ENCODE measurements around the gene NUDT2.
"Not testable (repeated sequence)": the region's sequence is repeated elsewhere in the genome, so short reads cannot be mapped to it uniquely, and the experiment has no call there.

The NUDT2 gene

DNA sequence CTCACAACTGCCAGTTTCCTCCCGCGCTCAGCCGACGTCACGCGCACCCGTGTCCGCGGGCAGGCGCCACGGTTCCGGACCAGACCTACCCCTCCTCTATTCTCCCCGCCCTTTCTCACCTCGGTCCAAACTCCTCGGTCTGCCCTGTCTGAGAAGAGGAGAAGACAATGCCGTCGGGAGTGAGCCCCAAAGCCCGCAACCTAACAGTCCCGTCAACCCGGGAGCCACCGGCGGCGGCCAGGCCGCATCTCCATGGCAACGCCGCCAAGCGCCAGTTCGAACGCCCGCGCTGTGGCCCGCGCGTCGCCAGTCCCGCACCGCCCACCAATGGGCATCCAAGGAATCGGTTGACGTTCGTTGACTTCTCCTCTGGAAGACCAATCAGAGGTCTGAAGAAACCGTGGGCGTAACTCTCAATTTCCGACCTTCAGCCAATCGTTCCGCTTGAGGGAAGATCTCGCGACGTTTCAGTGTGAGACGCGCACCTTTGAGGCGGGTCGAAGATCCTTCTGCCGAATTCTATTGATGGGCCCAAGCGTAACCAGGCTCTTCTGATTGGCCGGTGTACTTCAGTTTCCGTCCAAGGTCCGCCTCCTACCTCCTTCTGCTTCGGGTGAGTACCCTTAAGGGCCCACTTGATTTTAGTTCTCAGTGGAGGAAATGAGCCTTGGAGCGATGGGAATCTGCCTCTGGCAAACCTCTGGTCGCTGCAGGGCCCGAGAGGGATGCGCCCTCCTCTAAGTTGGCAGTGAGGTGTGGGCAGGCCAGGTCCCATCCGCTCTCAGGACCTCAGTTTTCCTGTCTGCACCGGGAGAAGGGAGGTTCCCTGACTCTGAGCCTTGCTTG lies at the start of gene NUDT2, which contains the start of gene KIF24:
Gene NUDT2, plus strand, starts transcription at position 583 of the 846 bp plus-strand sequence. CDS start 9,471 bp downstream, outside the sequence.
Gene KIF24, minus strand, starts transcription at position 282 of the 846 bp plus-strand sequence. CDS start 17,922 bp downstream, outside the sequence.
- DNase-seq: peak; percentile 96

DNA sequence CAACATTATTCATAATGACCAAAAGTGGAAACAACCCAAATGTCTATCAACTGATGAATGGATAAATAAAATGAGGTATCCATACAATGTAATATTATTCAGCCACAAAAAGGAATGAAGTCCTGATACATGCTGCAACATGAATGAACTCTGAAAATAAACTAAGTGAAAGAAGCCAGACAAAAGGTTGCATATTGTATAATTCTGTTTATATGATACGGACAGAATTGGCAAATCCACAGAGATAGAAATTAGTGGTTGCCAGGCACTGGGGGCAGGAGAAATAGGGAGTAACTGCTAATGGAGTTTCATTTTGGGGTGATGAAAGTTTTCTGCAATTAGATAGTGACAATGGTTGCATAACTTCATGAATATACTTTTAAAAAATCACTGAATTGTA lies 47.3 kb upstream of the NUDT2 start:
- DNase-seq: no peak

DNA sequence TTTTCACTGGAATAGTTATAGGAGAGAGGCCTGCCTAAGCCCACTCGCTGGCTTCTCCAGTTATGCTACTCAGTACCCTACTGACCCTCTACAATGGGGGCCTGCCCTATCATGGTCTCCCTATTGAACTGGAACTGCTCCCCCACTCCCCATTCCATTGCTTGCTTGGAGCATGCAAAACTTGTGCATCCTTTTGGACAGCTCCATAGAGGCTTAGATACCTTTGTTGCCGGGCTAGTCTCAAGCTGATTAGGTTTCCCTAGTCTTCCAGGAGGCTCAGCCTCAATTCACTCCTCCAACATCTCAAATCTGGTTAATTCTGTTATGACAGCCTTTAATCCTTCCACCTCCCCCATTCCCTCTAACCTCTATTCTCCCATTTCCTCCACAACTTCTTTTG lies 40.2 kb upstream of the NUDT2 start:
- DNase-seq: no peak

DNA sequence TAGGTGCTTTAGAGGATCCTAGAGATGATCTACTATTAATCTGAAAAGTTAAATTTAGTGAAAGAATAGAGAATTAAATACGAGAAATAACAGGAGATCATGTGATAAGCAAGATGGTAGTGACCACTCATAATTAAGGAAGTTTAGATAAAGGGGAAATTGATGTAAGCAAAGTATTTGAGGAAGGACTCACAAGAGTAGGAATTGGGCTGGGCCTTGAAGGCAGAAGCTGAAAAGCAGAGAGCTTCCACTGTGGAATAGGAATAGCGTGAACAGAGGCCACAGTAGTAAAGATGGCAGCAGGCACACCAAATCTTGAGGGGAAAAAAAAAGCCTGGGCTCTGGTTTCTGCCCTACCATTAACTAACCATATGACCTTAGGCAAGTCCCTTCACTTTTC lies 38.3 kb upstream of the NUDT2 start:
- DNase-seq: no peak

DNA sequence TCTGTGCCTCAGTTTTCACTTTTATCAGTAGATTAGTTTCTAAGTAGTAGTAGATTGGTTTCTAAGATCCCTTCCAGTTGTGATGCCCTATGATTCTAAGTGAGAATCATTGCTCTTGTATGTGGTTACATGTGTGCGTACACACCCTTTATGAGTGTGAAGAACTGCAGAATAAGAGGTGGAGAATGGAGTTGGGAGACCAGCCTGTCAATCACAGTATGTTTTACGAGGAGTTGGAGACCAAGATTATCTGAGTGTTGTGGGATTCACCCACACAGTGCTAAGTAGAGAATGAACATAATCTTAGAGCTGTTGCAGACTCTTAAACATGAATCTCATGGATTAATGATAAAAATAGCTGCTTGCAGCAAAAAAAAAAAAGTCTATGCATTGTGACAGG lies 37.9 kb upstream of the NUDT2 start:
- no peak for DNase-seq

DNA sequence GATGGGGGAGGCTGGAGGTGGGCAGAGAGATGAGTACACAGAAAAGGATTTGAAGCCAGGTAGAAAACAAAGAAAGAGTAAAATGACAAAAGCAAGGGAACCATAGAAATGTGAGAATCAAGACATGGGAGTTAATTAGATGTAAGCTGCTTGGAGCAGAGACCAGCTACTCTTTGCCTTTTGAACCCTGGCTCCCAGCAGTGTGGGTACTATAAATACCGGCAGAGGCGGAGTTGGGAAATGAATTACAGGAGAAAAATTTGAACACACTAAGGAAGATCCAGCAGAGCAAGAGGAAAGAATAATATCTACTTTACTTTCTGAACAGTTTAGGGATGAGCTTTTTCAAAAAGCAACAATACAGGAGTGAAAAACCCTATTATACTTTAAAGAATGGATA lies 36.8 kb upstream of the NUDT2 start:
- DNase-seq: no peak

DNA sequence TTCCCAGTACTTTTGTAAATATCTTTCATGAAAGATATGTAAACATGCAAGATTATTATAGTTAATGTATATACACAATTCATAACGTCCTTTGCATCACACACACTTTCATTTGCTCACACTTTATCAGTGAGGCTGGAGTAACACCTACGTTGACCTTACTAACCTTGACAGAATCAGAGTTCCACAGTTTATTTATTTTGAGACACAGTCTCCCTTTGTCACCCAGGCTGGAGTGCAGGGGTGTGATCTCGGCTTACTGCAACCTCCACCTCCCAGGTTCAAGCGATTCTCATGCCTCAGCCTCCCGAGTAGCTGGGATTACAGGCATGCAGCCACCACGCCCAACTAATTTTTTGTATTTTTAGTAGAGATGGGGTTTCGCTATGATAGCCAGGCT lies 28.3 kb upstream of the NUDT2 start:
- not testable (repeated sequence) for DNase-seq

DNA sequence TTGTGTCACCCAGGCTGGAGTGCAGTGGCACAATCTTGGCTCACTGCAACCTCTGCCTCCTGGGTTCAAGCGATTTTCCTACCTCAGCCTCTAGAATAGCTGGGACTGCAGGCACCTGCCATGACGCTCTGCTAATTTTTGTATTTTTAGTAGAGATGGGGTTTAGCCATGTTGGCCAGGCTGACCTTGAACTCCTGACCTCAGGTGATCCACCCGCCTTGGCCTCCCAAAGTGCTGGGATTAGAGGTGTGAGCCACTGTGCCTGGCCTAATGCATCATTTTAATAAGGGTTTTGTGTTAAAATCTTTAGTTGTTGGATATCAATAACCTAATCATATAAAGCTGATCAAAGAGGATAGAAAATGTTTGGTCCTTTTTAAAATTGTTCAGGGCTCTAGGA lies 21.1 kb upstream of the NUDT2 start:
- DNase-seq: not testable (repeated sequence)

DNA sequence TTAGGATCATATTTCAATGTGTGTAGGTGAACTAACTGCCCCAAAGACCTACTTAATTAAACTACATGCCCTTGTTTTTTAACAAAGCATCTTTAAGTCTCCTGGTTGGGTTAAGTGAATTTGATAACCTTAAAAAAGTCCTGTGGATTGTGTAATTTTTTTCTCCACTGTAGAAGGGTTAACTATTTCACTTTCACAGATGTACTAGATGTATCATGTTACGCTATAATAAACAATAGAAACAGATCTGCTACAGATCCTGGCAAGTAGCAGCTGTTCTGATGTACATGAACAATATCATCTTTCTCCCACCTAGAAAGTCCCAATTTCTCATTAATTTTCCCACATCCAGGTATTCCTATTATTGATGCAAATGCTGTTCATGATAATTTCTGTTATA lies 19.2 kb upstream of the NUDT2 start:
- DNase-seq: peak; percentile 9

DNA sequence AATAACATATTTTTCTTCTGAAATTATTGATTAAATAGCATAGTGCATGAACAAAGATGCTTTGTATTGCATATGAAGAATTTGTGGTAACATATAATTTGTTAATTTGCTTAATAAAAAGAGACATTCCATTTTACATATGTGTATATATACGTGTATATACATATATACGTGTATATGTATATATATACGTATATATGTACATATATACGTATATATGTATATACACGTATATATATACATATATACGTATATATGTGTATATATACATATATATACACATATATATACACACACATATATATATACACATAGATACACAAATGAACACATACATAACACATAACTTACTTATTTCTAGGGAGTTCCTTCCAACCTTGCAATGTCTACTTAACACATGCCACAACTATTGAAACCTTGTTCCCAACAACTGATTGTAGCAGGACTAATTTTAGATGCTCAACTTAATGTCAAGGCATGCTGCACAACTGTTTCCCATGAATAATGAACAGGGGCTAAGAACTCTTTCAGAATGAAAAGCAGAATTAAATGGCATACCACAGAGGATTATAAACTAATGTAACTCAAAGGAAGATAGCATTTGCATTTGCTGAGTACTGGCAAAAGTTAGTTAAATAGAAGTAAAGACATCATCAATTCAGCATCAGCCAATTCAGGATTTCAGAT lies 17.7 kb upstream of the NUDT2 start:
- DNase-seq: no peak

DNA sequence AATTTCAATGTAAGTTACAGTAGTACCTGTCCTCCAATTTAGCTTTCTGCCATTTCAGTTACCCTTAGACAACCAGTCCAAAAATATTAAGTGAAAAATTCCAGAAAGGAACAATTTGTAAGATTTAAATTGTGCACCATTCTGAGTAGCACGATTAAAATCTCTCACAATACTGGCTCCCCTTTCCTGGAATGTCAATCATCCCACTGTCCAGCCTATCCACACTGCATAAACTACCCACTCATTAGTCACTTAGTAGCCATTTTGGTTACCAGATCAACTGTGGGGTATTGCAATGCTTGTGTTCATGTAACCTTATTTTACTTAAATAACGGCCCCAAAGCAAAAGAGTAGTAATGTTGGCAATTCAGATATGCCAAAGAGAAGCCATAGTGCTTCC lies 11.9 kb upstream of the NUDT2 start:
- DNase-seq: no peak

DNA sequence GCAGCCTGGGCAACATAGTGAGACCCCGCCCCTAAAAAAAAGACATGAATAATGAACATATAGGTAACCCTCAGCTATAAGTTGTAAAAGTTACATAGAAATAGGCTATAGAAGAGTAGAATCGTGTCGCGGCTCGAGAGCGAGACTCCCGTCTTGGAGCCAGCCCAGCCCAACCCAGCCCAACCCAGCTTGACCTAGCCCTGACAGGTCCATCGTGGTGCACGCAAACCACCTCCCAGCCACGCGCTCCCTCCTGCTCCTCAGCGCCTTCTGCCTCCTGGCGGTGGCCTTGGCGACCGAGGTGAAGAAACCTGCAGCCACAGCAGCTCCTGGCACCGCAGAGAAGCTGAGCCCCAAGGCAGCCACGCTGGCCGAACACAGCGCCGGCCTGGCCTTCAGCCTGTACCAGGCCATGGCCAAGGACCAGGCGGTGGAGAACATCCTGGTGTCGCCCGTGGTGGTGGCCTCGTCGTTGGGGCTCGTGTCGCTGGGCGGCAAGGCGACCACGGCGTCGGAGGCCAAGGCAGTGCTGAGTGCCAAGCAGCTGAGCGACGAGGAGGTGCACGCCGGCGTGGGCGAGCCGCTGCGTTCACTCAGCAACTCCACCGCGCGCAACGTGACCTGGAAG lies 11.1 kb upstream of the NUDT2 start:
- DNase-seq: no peak

DNA sequence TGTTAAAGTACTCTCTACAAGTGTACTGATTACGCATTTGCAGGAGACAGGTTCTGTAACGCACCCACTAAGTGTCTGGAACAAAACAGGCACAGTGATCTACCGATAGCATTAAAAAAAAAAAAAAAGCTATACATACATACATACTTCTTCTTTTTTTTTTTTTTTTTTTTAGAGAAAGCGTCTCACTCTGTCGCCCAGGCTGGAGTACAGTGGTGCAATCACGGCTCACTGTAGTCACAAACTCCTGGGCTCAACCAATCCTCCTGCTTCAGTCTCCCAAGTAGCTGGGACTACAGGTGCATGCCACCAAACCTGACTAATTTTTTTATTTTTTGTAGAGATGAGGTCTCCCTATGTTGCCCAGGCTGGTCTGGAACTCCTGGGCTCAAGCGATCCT lies 7.9 kb upstream of the NUDT2 start:
- no peak for DNase-seq

DNA sequence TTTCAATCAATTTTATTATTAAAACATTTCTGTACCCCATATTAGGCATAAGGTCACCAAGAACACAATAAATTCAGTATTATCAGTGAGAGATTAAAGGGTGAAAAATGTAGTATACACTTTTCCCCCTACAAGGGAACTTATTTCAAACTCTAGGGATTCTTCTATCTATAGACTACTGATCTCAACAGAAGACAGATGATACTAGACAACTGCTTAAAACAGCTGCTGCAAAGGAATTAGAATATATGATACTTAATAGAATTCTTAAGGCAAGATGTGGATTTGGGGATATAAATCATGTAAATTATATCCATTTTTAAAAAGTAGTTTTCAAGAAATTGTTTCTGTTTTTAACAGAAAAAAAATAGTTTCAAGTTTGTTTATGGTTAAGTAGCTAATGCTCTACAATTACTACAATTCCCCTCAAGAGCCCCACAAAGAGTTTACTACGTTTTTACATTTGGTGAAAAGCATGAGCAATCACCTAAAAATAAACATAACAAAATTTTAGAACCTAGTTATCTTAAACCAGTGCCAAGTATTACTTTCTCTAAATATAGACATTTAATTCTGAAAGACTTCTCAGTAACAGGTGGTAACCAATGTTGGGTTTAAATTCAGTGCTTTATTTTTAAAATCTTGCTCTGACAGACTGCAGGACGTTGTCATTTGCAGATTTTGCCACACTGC lies 6.3 kb upstream of the NUDT2 start:
- no peak for DNase-seq

DNA sequence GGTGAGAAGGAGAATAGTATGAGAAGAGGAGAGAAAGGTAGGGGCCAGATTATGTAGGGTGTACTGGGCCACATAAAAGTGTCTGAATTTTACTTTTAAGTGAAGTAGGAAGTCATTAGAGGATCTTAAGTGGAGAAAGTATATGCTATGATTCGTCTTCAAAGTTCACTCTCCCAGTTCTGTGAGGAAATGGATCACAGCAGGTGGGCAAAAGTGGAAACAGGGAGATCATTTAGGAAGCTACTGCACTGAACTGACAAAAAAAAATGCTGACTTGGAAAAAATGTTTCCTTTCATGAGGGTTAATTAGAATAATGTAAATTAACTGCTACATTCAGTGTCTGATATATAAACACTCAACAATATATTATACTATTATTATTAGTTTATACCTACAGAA lies 2.7 kb upstream of the NUDT2 start:
- DNase-seq: no peak

DNA sequence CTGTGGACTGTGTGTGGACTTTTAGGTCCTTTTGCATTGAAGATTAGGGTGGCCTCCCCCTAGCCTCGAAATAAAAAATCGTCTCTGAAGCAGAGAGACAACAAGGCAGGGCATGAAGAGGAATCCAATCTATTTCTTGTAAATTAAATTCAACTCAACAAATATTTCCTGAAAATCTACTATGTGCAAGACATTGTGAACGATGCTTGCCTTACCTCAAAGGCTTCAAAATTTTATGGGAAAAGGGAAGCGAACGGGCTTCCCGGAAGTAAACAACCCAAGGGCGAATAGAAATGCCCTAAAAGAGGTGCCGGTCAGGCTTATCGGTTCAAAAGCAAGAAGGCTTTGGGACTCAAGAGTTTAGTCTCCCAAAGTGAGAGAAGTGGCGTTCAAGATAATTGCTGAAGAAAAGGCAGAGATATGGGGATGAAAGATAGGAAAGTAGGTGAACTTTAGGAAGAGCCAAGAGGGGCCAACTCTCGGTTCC lies 826 bp upstream of the NUDT2 start:
- DNase-seq: no peak

DNA sequence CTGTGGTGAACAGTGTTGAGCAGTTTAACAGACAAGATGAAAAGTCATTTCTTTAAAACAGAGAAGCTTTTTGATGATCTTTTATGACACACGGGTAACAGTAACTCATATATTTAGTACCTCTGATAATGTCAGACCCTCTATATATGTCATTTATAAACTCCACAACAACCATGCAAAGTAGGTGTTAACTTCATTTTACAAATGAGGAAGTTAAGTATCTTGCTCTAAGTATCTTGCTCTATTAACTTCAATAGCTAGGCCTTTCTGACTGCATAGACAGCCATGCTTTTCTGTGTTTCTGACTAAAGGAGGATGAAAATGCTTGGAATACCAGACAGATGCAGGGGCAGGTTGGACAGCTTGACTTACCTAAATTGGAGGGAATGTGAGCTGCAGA lies 1.8 kb downstream of the NUDT2 start:
- DNase-seq: no peak

DNA sequence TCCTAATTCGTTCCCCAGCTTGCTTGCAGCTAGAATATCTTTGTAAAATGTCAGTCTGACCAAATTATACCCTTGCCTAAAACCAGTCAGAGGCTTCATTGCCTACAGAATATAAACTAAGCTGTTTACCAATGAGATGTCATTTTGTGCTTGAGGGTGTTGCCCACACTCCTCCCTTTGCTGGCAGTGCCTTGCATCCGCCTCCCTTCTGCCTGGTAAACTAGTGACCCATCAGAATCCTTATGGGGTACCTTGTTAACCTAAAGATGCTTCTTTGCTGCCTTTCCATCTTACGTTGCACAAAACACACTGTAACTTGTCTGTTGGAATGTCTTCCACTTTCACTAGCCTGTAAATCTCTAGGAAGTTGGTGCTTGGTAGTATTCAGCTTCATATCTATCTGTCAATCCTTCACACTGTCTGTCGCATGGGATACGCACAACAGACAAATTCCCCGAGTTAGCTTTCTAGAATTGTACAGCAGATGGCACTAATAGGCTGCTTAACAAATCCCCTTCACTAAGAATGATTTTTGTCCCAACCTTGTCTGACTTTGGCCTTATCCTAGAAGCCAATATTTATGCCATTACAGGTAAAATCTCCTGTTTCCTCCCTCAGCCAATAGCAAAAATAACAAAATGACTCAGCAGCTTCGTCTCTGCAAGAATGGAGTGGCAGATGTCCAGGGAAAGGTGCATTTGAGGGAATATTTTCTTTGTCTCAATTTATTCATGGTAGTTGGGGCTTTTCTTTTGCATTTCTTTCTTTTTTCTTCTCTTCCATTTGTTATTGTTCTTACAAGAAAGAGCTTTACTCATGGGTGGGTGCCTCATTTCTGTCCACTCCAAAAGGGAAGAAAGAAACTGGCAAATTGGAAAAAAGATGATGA lies 3.0 kb downstream of the NUDT2 start:
- DNase-seq: no peak

DNA sequence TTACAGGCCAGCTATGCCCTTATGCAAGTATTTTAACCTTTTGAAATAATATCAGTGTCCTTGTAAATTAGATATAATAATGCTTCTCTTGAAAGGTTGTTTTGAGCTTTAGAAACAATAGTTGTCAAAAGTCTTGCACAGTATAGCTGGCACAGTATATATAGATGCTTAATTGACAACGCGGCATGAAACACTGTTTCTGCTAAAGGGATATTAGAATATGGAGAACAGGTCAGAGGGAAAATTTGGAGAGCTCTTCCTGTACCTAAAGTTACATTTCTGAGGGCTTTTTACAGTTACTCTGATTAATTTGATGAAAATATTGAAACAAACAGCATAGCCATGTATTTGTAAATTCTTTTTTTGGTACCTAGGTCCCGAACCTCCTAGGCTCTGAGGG lies 4.5 kb downstream of the NUDT2 start:
- no peak for DNase-seq

DNA sequence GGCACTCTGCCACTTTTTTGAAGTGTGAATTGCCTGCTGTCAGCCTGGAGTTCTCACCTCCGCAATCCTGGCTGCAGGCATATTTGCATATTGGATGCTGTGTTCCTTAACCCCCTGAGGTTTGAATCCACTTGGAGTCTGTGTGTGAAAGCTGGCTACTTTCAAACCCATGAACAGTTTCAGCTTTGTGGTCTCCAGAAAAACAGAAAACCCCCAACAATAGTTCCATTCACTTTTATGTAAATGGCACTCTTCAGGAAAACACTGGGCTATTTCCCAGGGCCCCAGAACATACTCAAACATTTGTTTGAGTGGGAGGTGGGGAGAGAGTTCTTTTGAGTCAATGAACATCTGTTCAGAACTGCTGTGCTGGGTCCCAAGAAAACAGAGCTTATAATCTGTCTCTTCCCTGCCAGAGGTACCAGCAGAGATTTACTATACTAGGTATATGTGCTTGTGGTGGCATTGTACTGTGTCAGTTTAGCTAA lies 5.0 kb downstream of the NUDT2 start:
- DNase-seq: no peak

DNA sequence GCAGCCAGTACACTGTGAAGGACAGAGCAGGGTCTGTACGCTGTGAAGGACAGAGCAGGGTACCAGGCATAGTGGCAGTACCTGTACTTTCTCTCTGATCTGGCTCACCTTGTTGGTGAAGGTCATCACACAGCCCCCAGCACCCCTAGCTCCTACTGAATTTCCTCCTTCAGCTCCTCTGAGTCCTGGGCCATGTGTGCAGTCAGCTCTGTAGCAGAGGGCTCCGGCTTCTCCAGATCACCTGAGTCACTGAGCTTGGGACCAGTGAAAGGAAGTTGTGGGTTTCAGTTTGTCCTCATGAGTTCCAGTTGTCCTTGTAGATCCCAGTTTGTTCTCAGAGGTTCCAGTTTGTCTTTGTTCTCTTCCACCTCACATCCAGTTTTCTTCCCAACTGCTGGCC lies 5.5 kb downstream of the NUDT2 start:
- no peak for DNase-seq

DNA sequence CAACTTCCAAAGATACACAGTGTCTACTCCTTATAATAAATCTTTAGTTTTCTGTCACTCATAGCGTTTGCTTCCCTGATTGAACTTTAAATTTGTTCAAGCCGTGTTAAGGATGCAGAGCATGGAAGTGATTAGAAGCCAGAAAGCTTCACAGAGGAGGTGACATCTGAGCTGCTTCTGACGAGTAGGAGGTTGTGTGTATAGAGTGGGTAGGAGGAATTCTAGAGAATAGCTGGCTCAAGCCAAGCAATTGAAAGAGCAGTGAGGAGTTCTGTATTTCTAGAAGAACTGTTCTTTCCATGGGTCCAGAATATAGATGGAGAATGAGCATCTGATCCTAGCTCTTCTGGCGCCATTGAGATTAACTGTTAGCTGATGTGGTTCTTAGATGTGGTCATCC lies 6.0 kb downstream of the NUDT2 start:
- DNase-seq: no peak
